ENCODE data around the gene JAK1. TPM values are rescaled to one million over a fixed set of nuclear protein-coding genes. Genes with fewer than 3 reads are reported as not detected.

The JAK1 gene
- total and polyA plus RNA-seq, 2 donors (not counting 3 experiments of a cell fraction or from before 2014, with no cell fraction given): 68.8 to 177 TPM

- DNase-seq (ENCODE audit: low read depth, low spot score) (no peak), FAIRE-seq (no peak)
- no TSS peak for BruUV-seq (replicated peaks)
- ChIA-PET CTCF (no interaction called here), POLR2A (no interaction called here)
- Histone ChIP-seq H3K36me3 (ENCODE audit: control insufficient read depth in 2 of 2, extremely low read depth in 1 of 2, insufficient read depth in 2 of 2, low read length in 2 of 2) (no peaks in the 10 kb centered on the region), H3K27ac (ENCODE audit: insufficient read depth, low read depth, low read length) (peak overlapping the region; percentile 58), H3K79me2 (ENCODE audit: control insufficient read depth, insufficient read depth, low read length) (peaks cover 82% of the 10 kb centered on the region), H3K4me1 (ENCODE audit: control insufficient read depth, extremely low read depth, insufficient read depth, low read length) (peaks cover 59% of the 10 kb centered on the region), H3K9ac (replicated peaks; ENCODE audit: extremely low read depth, insufficient read depth, low read length) (no peak overlapping the region), H3K27me3 (ENCODE audit: control insufficient read depth in 2 of 2, insufficient read depth in 2 of 2, low read length in 2 of 2) (no peaks in the 10 kb centered on the region), H4K20me1 (replicated peaks; ENCODE audit: control insufficient read depth, extremely low read depth, insufficient read depth, low read length) (no peaks in the 10 kb centered on the region), H3K4me2 (ENCODE audit: insufficient read depth, low read length) (no peak overlapping the region), H2AFZ (ENCODE audit: low read depth, low read length) (no peak overlapping the region), H3K9me1 (replicated peaks; ENCODE audit: control insufficient read depth, extremely low read depth, insufficient read depth, low read length) (no peaks in the 10 kb centered on the region), H3K4me3 (replicated peaks in 1 of 3; ENCODE audit: insufficient read depth in 1 of 3, low read depth in 1 of 3, low read length in 3 of 3) (no peak overlapping the region), H3K9me3 (replicated peaks; ENCODE audit: control insufficient read depth, insufficient read depth, low read length) (no peaks in the 10 kb centered on the region)
- TF ChIP-seq EZH2 (IDR thresholded peaks at IDR 0.05; ENCODE audit: borderline replicate concordance, low read depth, low read length, severe bottlenecking): no peak
- TF ChIP-seq FOS (IDR thresholded peaks at IDR 0.05; ENCODE audit: borderline replicate concordance, insufficient read depth, low read length): no peak
- no peak for TF ChIP-seq MYC (IDR thresholded peaks at IDR 0.05; ENCODE audit: low read depth, low read length)
- TF ChIP-seq POLR2A (IDR thresholded peaks at IDR 0.05; ENCODE audit: low read depth, low read length): no peak
- dilution Hi-C loops (cut with MboI; ENCODE audit: extremely low pct_ligation_motif_present, low sequenced_read_pairs): no loop called here
- intact Hi-C loops (cut with micrococcal nuclease): loop anchor here (5.0 kb wide), 1 partner anchor 36 kb away; no protein-coding TSS in a partner anchor
Observed at GRCh38 chr1:64896551-64896950, 69.8 kb downstream of the JAK1 start.

DNA sequence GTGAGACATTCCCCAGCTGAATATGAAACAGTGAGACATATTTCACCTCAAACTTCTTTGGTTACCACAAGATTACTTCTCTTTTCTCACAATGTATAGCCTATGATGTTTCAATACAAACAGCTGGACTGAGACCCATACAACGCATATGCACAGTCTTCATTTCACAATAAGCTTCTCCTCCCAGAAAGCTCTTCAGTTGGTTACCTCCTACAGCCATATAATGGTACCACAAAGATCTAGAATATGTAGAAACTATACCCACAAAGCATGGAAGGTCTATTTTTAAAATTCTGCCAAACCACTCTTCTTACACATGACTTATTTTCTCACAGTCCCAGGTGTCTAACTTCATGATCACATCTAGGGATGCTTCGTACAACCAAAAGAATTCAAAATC is 70.8 kb downstream of the JAK1 start:
- Histone ChIP-seq H3K4me2 (ENCODE audit: insufficient read depth, low read length) (no peak overlapping the region), H3K27ac (ENCODE audit: insufficient read depth, low read depth, low read length) (no peak overlapping the region), H3K9me3 (replicated peaks; ENCODE audit: control insufficient read depth, insufficient read depth, low read length) (no peaks in the 10 kb centered on the region), H3K4me3 (replicated peaks in 1 of 3; ENCODE audit: insufficient read depth in 1 of 3, low read depth in 1 of 3, low read length in 3 of 3) (no peak overlapping the region), H3K9ac (replicated peaks; ENCODE audit: extremely low read depth, insufficient read depth, low read length) (no peak overlapping the region), H3K9me1 (replicated peaks; ENCODE audit: control insufficient read depth, extremely low read depth, insufficient read depth, low read length) (no peaks in the 10 kb centered on the region), H3K27me3 (ENCODE audit: control insufficient read depth in 2 of 2, insufficient read depth in 2 of 2, low read length in 2 of 2) (no peaks in the 10 kb centered on the region), H3K79me2 (ENCODE audit: control insufficient read depth, insufficient read depth, low read length) (peaks cover 83% of the 10 kb centered on the region), H2AFZ (ENCODE audit: low read depth, low read length) (no peak overlapping the region), H3K4me1 (ENCODE audit: control insufficient read depth, extremely low read depth, insufficient read depth, low read length) (peaks cover 68% of the 10 kb centered on the region), H4K20me1 (replicated peaks; ENCODE audit: control insufficient read depth, extremely low read depth, insufficient read depth, low read length) (no peaks in the 10 kb centered on the region), H3K36me3 (ENCODE audit: control insufficient read depth in 2 of 2, extremely low read depth in 1 of 2, insufficient read depth in 2 of 2, low read length in 2 of 2) (no peaks in the 10 kb centered on the region)
- intact Hi-C loops (cut with micrococcal nuclease): loop anchor here (5.0 kb wide), 1 partner anchor 37 kb away; no protein-coding TSS in a partner anchor
- no peak for TF ChIP-seq EZH2 (IDR thresholded peaks at IDR 0.05; ENCODE audit: borderline replicate concordance, low read depth, low read length, severe bottlenecking)
- TF ChIP-seq JUN (IDR thresholded peaks at IDR 0.05; ENCODE audit: borderline replicate concordance, insufficient read depth, insufficient read length, low read depth): no peak
- TF ChIP-seq GATA2 (IDR thresholded peaks at IDR 0.05; ENCODE audit: insufficient read depth, insufficient read length, low read depth, low read length): no peak
- TF ChIP-seq, protein P1, sequence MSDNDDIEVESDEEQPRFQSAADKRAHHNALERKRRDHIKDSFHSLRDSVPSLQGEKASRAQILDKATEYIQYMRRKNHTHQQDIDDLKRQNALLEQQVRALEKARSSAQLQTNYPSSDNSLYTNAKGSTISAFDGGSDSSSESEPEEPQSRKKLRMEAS (IDR thresholded peaks at IDR 0.05; ENCODE audit: insufficient read depth, insufficient read length): no peak
- no peak for TF ChIP-seq FOS (IDR thresholded peaks at IDR 0.05; ENCODE audit: borderline replicate concordance, insufficient read depth, low read length)
- no peak for TF ChIP-seq POLR2A (IDR thresholded peaks at IDR 0.05; ENCODE audit: low read depth, low read length)
- TF ChIP-seq, protein P2, sequence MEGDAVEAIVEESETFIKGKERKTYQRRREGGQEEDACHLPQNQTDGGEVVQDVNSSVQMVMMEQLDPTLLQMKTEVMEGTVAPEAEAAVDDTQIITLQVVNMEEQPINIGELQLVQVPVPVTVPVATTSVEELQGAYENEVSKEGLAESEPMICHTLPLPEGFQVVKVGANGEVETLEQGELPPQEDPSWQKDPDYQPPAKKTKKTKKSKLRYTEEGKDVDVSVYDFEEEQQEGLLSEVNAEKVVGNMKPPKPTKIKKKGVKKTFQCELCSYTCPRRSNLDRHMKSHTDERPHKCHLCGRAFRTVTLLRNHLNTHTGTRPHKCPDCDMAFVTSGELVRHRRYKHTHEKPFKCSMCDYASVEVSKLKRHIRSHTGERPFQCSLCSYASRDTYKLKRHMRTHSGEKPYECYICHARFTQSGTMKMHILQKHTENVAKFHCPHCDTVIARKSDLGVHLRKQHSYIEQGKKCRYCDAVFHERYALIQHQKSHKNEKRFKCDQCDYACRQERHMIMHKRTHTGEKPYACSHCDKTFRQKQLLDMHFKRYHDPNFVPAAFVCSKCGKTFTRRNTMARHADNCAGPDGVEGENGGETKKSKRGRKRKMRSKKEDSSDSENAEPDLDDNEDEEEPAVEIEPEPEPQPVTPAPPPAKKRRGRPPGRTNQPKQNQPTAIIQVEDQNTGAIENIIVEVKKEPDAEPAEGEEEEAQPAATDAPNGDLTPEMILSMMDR (IDR thresholded peaks at IDR 0.05; ENCODE audit: extremely low read depth in 1 of 2, insufficient read depth in 1 of 2, low read depth in 1 of 2, low read length in 2 of 2): no peak
- no peak for TF ChIP-seq MYC (IDR thresholded peaks at IDR 0.05; ENCODE audit: low read depth, low read length)
- no peak for TF ChIP-seq POLR2AphosphoS5 (IDR thresholded peaks at IDR 0.05; ENCODE audit: insufficient read depth, low read depth, low read length)
- dilution Hi-C loops (cut with MboI; ENCODE audit: extremely low pct_ligation_motif_present, low sequenced_read_pairs): no loop called here
- ChIA-PET POLR2A (no interaction called here), CTCF (interaction anchor here (1.1 to 1.4 kb wide), 2 partner anchors 16 to 22 kb away, joined by 3 to 4 read pairs; no protein-coding TSS in a partner anchor)
- DNase-seq (ENCODE audit: low read depth, low spot score) (no peak), FAIRE-seq (no peak)
- no TSS peak for BruUV-seq (replicated peaks)

Measured in endothelial cell of umbilical vein (primary cell).